SK-N-SH (cell line): ENCODE results near the gene SPRR3. TPM values are rescaled to one million over a fixed set of nuclear protein-coding genes. Genes with fewer than 3 reads are reported as not detected.

Experiments
- CTCF ChIA-PET: fragments of 300-600, 350-600 bp; formaldehyde crosslinking; extraction: SDS; loops from one replicate; lab custom pipeline; 2021; lab: Yijun Ruan, JAX
- POLR2A ChIA-PET: fragments of 350-600 bp; sonication (Branson Sonifier 250); formaldehyde crosslinking; extraction: SDS; loops from one replicate; lab custom pipeline; 2020; ENCODE audit warnings: antibody characterized with exemption, inconsistent platforms; lab: Yijun Ruan, JAX
- DNase-seq: peaks from one replicate; pipeline ENCODE4 v3.0.0; 2012
- H2AFZ ChIP-seq: fragments of 200-600 bp; sonication (generic); 2 replicates; pipeline ENCODE4 v1.8.1; 2016; ENCODE audit warnings: antibody characterized with exemption, mild to moderate bottlenecking, low read depth
- H3F3A ChIP-seq: fragments of 200-600 bp; sonication (generic); replicated peaks from 2 replicates; pipeline ENCODE3; 2016; ENCODE audit warnings: antibody characterized with exemption, mild to moderate bottlenecking; ENCODE audit not compliant: insufficient read depth
- H3K27ac ChIP-seq, 2 experiments: fragments of 200-500 bp in 1 of 2; fragments of 200-600 bp in 1 of 2; sonication (Bioruptor generic) in 1 of 2; sonication (generic), shearing (Covaris generic) in 1 of 2; 2 replicates each; pipeline versions ENCODE4 v1.5.1 to v1.6.1; 2014 to 2016; ENCODE audit warnings: low read depth in 2 of 2, inconsistent platforms in 1 of 2, low read length in 1 of 2, mild to moderate bottlenecking in 1 of 2, mixed read lengths in 1 of 2
- H3K27me3 ChIP-seq: fragments of 200-600 bp; sonication (generic), shearing (Covaris generic); 2 replicates; pipeline ENCODE4 v1.6.1; 2016; ENCODE audit warnings: mixed run types; ENCODE audit not compliant: insufficient read depth
- H3K36me3 ChIP-seq, 2 experiments: fragments of 200-500 bp in 1 of 2; fragments of 200-600 bp in 1 of 2; sonication (Bioruptor generic) in 1 of 2; sonication (generic) in 1 of 2; replicated peaks in 1 of 2; 2 replicates each; pipeline versions ENCODE3 to v1.5.1; 2014 to 2016; ENCODE audit warnings: low read length in 1 of 2, mild to moderate bottlenecking in 1 of 2; ENCODE audit not compliant: insufficient read depth in 2 of 2, control insufficient read depth in 1 of 2
- H3K4me1 ChIP-seq, 2 experiments: fragments of 200-500 bp in 1 of 2; fragments of 200-600 bp in 1 of 2; sonication (Bioruptor generic) in 1 of 2; sonication (generic), shearing (Covaris generic) in 1 of 2; 2 replicates each; pipeline versions ENCODE4 v1.5.1 to v1.6.1; 2014 to 2016; ENCODE audit warnings: low read depth in 1 of 2, low read length in 1 of 2, mixed run types in 1 of 2; ENCODE audit not compliant: insufficient read depth in 2 of 2, control insufficient read depth in 1 of 2
- H3K4me2 ChIP-seq: fragments of 200-600 bp; sonication (generic), shearing (Covaris generic); 2 replicates; pipeline ENCODE4 v1.6.1; 2017; ENCODE audit warnings: mixed run types
- H3K4me3 ChIP-seq, 2 experiments: fragments of 200-500 bp in 1 of 2; fragments of 200-600 bp in 1 of 2; sonication (Bioruptor generic) in 1 of 2; sonication (generic), shearing (Covaris generic) in 1 of 2; 2 replicates each; pipeline versions ENCODE4 v1.5.1 to v1.8.1; 2014 to 2016; ENCODE audit warnings: low read depth in 2 of 2, inconsistent platforms in 1 of 2, low read length in 1 of 2, mild to moderate bottlenecking in 1 of 2, mixed read lengths in 1 of 2, moderate library complexity in 1 of 2
- H3K79me2 ChIP-seq: fragments of 200-600 bp; sonication (generic); 2 replicates; pipeline ENCODE4 v1.8.1; 2017; ENCODE audit warnings: mild to moderate bottlenecking; ENCODE audit not compliant: insufficient read depth
- H3K9ac ChIP-seq: fragments of 200-600 bp; sonication (generic); 2 replicates; pipeline ENCODE4 v1.6.1; 2017; ENCODE audit warnings: mixed run types
- H3K9me2 ChIP-seq: fragments of 200-600 bp; sonication (generic); 2 replicates; pipeline ENCODE4 v1.6.1; 2017; ENCODE audit warnings: mixed run types
- H3K9me3 ChIP-seq: fragments of 200-600 bp; sonication (generic); 2 replicates; pipeline ENCODE4 v1.6.1; 2017; ENCODE audit warnings: mixed run types, mild to moderate bottlenecking, moderate library complexity
- H4K20me1 ChIP-seq: fragments of 200-600 bp; sonication (generic); 2 replicates; pipeline ENCODE4 v1.6.1; 2017; ENCODE audit warnings: mild to moderate bottlenecking, mixed run types; ENCODE audit not compliant: insufficient read depth
- CTCF ChIP-seq: fragments of 200-600 bp; sonication (generic); IDR thresholded peaks from 2 replicates; pipeline ENCODE4 v1.6.1; 2017; ENCODE audit warnings: antibody characterized with exemption, mild to moderate bottlenecking, moderate library complexity
- FOXM1 ChIP-seq: IDR thresholded peaks from 2 replicates; pipeline ENCODE4 v1.4.0; 2012; ENCODE audit warnings: low read depth, mild to moderate bottlenecking
- GABPA ChIP-seq: IDR thresholded peaks from 2 replicates; pipeline ENCODE4 v1.4.0; 2012; ENCODE audit warnings: low read depth, mild to moderate bottlenecking
- MEF2A ChIP-seq: IDR thresholded peaks from 2 replicates; pipeline ENCODE4 v1.4.0; 2012; ENCODE audit warnings: low read depth, borderline replicate concordance
- PBX3 ChIP-seq: IDR thresholded peaks from 2 replicates; pipeline ENCODE4; 2012
- RFX5 ChIP-seq: IDR thresholded peaks from 2 replicates; pipeline ENCODE4 v1.6.1; 2012; ENCODE audit warnings: mild to moderate bottlenecking, improper control_type of control experiment, low read length
- SMC3 ChIP-seq: IDR thresholded peaks from 2 replicates; pipeline ENCODE4 v1.6.1; 2012; ENCODE audit warnings: low read depth, low read length, improper control_type of control experiment
- TCF12 ChIP-seq: IDR thresholded peaks from 2 replicates; pipeline ENCODE4 v1.4.0; 2012
- WGBS: methylation state at CpG from one replicate; pipeline ENCODE4 v1.1.6; 2017; ENCODE audit warnings: low lambda C conversion rate; 5-methylcytosine and 5-hydroxymethylcytosine counted together
- polyA plus RNA-seq, 3 experiments: library from polyadenylated mRNA; depleted of rRNA; stranded (reverse); fragments of >200 nt; gene quantifications; 2 replicates each; pipeline ENCODE4 v1.2.3, GENCODE V29; 2012
- TF ChIP-seq, protein P1 (sequence below): IDR thresholded peaks from 2 replicates; pipeline ENCODE4 v1.4.0; 2012; ENCODE audit warnings: low read depth, borderline replicate concordance

SPRR3 gene, protein sequence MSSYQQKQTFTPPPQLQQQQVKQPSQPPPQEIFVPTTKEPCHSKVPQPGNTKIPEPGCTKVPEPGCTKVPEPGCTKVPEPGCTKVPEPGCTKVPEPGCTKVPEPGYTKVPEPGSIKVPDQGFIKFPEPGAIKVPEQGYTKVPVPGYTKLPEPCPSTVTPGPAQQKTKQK
- not detected in 2 replicates for polyA plus RNA-seq (2012; rRNA removed)
- polyA plus RNA-seq (2012; cell fraction: cytosol; rRNA removed), result not detected in 2 replicates
- not detected in 2 replicates for polyA plus RNA-seq (2012; cell fraction: nucleus; rRNA removed)

DNA sequence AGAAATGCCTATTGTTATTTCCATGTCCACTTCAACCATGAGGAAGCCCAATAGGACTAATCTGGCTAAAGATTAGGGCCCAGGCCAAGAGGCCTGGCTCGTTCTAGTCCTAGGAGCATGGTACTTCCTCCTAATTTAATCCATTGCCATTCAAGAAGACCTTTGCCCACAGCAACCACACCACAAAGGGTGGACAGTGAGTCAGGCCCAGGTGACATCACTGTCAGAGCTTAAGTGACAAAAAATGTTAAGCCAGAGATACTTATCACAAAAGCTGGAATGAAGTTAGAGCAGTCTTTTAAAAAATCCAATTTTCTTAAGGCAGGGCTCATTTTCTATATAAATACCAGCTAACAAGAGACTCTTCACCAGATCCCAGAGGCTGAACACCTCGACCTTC, at the start of gene SPRR3:
Gene SPRR3, plus strand, starts transcription at position 368 of the 400 bp plus-strand sequence. CDS start 1,272 bp downstream, outside the sequence.
- no peaks in the 10 kb centered on the region; the same call in 1 of the 2 replicates for H3K27me3 ChIP-seq
- H3K4me1 ChIP-seq, result no peaks in the 10 kb centered on the region
- H3F3A ChIP-seq, result no peaks in the 10 kb centered on the region
- no peaks in the 10 kb centered on the region for H3K9me2 ChIP-seq
- ChIA-PET CTCF (no interaction called here), POLR2A (no interaction called here)
- H3K4me3 ChIP-seq, result no peak within 1 kb of the TSS
- TF ChIP-seq FOXM1, result no peak
- TF ChIP-seq CTCF, result no peak
- no peak within 1 kb of the TSS for H3K9ac ChIP-seq
- H3K4me2 ChIP-seq, result no peak within 1 kb of the TSS
- no peaks in the 10 kb centered on the region for H3K9me3 ChIP-seq
- no peaks in the 10 kb centered on the region for H3K36me3 ChIP-seq
- H4K20me1 ChIP-seq, result no peaks in the 10 kb centered on the region
- WGBS, result 2% methylated on average over 2 of the region's 2 CpGs
- no peaks in the 10 kb centered on the region for H3K79me2 ChIP-seq
- no peak for DNase-seq
- H2AFZ ChIP-seq, result no peak within 1 kb of the TSS
- no peak within 1 kb of the TSS for H3K27ac ChIP-seq

GRCh38 chr1:152953761-152954160, 47.8 kb upstream of the SPRR3 start:
- H3K9ac ChIP-seq, result no peak overlapping the region
- H3F3A ChIP-seq, result no peaks in the 10 kb centered on the region
- no peaks in the 10 kb centered on the region for H3K36me3 ChIP-seq
- no peaks in the 10 kb centered on the region for H4K20me1 ChIP-seq
- TF ChIP-seq MEF2A, result no peak
- no peak for TF ChIP-seq FOXM1
- no peak for TF ChIP-seq GABPA
- TF ChIP-seq, protein P1, sequence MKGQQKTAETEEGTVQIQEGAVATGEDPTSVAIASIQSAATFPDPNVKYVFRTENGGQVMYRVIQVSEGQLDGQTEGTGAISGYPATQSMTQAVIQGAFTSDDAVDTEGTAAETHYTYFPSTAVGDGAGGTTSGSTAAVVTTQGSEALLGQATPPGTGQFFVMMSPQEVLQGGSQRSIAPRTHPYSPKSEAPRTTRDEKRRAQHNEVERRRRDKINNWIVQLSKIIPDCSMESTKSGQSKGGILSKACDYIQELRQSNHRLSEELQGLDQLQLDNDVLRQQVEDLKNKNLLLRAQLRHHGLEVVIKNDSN, result no peak
- no peak for TF ChIP-seq RFX5
- TF ChIP-seq SMC3, result no peak
- TF ChIP-seq PBX3, result no peak
- TF ChIP-seq CTCF, result no peak
- TF ChIP-seq TCF12, result no peak
- ChIA-PET POLR2A (no interaction called here), CTCF (no interaction called here)
- H3K4me1 ChIP-seq, result no peaks in the 10 kb centered on the region
- no peak for DNase-seq
- H2AFZ ChIP-seq, result no peak overlapping the region
- 2% methylated on average over 6 of the region's 7 CpGs for WGBS
- peaks cover 28% of the 10 kb centered on the region; the same call in 1 of the 2 replicates for H3K27me3 ChIP-seq
- H3K9me3 ChIP-seq, result no peaks in the 10 kb centered on the region
- H3K27ac ChIP-seq, result no peak overlapping the region
- no peaks in the 10 kb centered on the region for H3K79me2 ChIP-seq
- H3K9me2 ChIP-seq, result no peaks in the 10 kb centered on the region
- no peak overlapping the region for H3K4me2 ChIP-seq
- H3K4me3 ChIP-seq, result no peak overlapping the region
